GM11168 (cell line): ENCODE results near the gene PTGFRN.

ENCODE experiments used
- in situ Hi-C: fragments of 300-500 bp; cut with MboI; formaldehyde crosslinking; loops from one replicate; pipeline ENCODE4 v1.12.0; 2022; ENCODE audit warnings: low sequenced_read_pairs; ENCODE audit not compliant: unreplicated experiment

The PTGFRN gene

GRCh38 chr1:116886291-116886878 lies 23.3 kb upstream of the PTGFRN start:
- in situ Hi-C loops: no loop called here

DNA sequence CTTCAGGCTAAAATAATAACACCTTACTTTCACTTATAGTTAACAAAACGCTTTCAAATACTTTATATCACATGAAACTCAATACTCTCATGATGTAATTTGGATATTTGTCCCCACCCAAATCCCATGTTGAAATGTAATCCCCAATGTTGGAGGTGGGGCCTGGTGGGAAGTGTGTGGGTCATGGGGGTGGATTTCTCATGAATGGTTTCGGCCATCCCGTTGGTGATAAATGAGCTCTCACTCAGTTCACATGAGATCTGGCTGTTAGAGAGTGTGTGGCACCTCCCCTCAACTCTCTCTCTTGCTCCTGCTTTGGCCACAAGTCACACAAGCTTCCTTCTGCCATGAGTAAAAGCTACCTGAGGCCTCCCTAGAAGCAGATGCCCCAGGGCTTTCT lies 22.5 kb upstream of the PTGFRN start:
- in situ Hi-C loops: no loop called here

DNA sequence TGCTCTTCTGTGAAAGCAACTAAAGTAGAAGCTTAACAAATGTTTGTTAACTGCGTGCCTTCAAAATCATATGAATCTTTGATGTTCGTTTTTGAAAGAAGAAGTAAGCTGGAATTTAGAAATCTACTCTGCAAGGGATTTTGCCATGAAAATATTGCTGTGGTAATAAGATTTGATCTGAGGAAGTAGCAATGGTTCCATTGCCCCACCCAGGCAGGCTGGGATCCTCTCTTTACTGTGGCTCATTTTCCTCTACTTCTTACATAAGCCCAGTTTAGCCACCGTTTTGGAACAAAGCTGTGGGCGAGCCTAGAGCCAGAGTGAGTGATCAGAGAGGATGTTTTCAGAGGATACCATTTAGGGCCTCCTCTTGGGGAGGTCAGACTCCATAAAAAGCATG lies 20.3 kb upstream of the PTGFRN start:
- in situ Hi-C loops: no loop called here

DNA sequence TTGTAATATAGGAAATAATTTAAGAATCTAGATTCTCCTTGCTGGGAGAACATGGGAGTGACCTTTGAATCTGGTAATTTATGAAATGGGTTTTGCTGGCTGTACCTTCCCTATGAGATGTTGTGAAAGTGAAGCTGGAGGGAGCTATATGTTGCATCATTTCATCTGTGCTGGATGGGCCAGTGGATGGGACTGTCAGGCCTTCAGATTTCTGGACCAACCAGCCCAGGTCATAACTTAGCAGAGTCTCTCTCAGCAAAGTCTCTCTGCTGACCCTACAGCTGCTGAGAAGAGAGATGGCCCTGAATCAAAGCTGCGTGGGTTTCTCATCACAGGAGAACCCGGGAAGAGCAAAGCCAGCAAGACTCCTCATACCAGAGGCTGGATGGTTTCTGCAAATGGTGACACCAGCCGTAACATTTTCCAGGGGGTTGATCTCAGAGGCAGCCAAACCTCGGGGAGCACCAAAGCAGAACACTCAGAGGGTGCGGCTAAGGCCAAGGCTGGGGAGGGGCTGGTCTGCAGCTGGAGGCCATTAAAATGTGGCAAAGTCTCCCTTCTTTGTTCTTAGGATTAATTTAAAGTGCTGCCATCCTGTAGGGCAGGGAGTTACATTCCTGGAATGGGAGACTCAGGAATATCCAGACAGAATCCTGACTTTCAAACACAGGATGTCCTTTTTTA lies 18.2 kb upstream of the PTGFRN start:
- in situ Hi-C loops: no loop called here

GRCh38 chr1:116895073-116895472 lies 14.6 kb upstream of the PTGFRN start:
- in situ Hi-C loops: no loop called here

GRCh38 chr1:116899529-116899928 lies 10.2 kb upstream of the PTGFRN start:
- in situ Hi-C loops: no loop called here

GRCh38 chr1:116900471-116901365 lies 9.0 kb upstream of the PTGFRN start:
- in situ Hi-C loops: no loop called here

- in situ Hi-C loops: no loop called here
Measured at GRCh38 chr1:116902027-116902426, 7.7 kb upstream of the PTGFRN start.

GRCh38 chr1:116902723-116903383 lies 6.9 kb upstream of the PTGFRN start:
- in situ Hi-C loops: no loop called here

GRCh38 chr1:116904791-116905320 lies 4.9 kb upstream of the PTGFRN start:
- in situ Hi-C loops: no loop called here

- in situ Hi-C loops: no loop called here
Measured at GRCh38 chr1:116906812-116907211, 2.9 kb upstream of the PTGFRN start.

DNA sequence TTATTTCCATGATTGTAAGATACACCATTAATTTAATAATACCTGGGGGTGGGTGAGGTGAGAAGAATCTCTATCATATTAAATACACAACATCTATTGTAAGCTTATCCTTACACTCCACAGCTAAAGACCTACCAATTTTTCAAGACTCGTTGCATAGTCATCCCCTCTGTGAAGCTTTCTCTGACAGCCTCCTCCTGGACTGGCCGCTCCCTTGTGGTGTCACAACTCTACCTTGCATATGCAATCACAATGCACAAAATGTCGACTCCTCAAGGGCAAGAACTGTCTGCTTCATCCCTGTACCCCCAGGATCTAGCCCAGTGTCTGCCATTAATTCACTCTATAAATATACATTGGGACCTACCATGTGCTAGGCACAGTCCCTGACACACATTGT lies 2.4 kb upstream of the PTGFRN start:
- in situ Hi-C loops: no loop called here

GRCh38 chr1:116908266-116908665 lies 1.4 kb upstream of the PTGFRN start:
- in situ Hi-C loops: no loop called here

DNA sequence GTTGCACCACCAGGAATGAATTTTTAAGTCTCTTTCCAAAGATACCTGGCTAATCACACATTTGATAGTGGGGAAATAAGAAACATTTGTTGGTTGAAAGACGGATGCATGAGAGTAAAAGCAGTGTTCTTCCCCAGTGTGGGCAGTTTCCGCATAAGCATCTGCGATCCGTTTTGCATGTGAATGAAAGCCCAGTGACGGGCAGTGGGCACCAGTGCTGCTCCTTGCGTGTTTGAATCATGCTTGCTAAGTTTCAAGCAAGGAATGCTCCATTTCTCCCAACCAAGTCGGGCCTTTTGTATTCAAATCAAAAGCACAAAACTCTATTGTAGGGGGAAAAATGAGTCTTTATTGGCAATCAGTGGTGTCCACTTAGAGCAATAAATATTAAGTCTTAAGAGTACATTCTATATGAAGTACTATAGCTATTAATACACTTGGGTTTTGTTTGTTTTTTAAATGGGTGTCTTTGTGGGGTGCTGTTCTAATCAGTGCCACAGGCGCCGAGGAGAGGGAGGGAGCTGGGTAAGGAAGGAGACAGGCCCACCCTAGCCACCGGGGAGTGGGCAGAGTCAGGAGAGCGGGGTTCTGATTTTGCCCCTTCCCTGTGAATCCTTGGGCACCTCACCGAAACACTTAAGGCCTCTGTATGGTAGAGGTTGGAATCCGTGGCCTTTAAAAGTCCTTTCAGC lies 750 bp upstream of the PTGFRN start:
- in situ Hi-C loops: no loop called here

GRCh38 chr1:116910379-116911187 lies 867 bp downstream of the PTGFRN start:
- in situ Hi-C loops: no loop called here

DNA sequence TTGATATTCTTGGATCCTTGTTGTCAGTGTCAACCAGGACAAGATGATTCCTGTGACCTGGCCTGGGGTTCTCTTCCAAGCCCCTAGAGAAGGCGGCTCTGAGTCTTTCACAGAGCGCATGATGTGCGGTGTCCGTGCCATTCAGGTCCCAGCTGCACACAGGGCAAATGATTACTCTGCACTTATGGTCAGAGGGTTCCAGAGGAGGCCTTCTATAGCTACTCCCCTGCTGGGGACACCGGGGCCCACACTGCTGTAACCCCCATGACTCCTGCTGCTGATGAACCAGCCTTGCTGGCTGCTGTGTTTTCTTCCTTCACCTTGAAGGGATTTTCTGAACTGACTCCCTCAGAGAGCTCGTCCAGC lies 1.5 kb downstream of the PTGFRN start:
- in situ Hi-C loops: no loop called here

GRCh38 chr1:116911779-116912469 lies 2.2 kb downstream of the PTGFRN start:
- in situ Hi-C loops: no loop called here

DNA sequence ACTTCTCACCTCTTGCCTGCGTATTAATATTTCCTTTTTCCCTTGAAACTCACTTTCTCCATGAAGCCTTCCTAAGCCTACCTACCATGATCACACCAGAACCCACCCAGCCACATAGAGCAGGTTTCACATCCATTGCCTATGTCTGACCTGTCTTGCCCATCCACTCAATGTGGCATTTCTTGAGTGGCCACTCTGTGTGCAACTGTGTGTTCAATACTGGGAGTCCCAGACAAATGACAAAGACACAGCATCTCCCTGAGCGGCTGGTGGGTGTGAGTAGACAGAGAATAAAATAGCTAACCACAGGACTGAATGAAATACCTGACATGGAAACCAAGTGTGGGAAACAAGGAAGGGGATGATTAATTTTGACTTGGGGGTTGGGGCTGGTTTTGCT lies 3.1 kb downstream of the PTGFRN start:
- in situ Hi-C loops: no loop called here

DNA sequence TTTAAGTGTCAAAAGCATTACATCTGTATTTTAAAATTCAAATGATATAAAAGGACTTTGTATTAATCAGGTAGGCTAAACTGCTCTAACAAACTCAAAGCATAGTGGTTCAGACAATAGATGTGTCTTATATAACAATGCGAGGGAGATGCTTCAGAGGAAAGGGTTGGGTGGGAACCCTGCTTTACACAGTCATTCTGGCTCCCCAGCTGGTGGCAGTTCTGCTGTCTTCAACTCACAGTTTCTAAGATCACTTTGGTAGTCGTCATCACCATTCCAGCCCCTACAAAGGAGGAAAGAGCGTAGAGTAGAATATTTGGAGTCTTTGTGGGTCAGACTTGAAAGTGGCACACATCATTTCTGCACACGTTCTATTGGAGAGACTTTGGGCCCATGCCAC lies 4.2 kb downstream of the PTGFRN start:
- in situ Hi-C loops: no loop called here
